Right kidney (tissue), 1 donor: ENCODE results near the gene TMEM30A.

Experiments
- DNase-seq: peaks from one replicate; pipeline ENCODE4 v3.0.0-alpha.2; 2016

TMEM30A gene

GRCh38 chr6:75296811-75297779 lies 12.5 kb upstream of the TMEM30A start:
- no peak for DNase-seq

DNA sequence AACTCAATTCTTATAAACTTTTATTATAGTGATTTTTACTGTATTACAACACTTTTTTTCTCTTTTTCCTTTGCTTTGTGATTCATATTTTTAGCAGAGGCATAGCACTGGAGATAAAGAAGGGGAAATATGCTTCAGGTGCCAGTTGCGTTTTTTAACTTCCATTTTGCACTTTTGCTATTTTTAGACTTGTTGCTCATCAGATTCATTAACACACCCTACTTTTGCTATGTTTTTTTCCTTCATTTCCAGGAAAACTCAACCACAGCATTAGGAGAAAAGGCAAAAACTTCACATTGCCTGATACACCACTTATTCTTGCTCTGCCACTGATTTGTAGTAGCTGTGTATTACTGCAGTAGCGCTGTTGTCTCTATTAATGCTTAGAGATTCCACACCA lies 8.0 kb upstream of the TMEM30A start:
- no peak for DNase-seq

DNA sequence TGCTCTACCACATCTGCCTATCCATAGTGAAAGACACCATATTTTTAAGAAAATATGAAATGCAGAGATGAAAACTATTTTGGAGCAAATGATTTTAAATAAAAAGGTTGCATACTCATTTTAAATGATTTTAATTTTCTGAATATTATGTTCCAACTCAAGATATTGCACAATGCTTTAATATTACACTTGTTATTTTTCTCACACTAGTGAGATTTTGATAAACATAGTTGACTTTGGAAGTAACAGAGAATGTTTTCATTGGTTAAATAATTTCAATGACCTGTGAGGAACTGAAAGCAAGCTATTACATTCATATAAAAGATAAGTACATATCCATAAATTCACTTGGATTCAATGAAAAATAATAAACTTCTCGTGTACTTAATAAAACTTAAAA lies 7.2 kb upstream of the TMEM30A start:
- no peak for DNase-seq

- DNase-seq = no peak
Measured at GRCh38 chr6:75291331-75291730, 6.7 kb upstream of the TMEM30A start.

- no peak for DNase-seq
Measured at GRCh38 chr6:75290136-75290945, 5.7 kb upstream of the TMEM30A start.

GRCh38 chr6:75288023-75288422 lies 3.4 kb upstream of the TMEM30A start:
- DNase-seq = no peak

- no peak for DNase-seq
Measured at GRCh38 chr6:75287424-75287823, 2.8 kb upstream of the TMEM30A start.

DNA sequence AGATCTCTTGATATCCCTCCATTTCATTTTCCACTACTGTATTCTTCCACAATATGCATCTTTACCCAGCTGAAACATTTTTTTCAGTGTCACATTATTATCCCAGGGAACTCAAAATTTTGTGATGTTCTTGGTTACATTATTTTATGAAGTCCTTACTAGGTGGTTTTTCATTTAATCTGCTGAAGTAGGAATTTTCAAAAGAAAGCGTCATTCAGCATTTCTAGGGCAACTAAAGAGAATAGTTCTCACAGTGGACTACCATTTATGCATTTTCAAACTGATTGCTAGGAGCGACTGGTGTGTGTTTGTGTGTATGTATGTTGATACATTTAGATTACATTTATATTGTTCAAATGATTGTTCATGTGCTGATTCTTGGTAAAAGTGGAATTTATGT lies 2.4 kb upstream of the TMEM30A start:
- no peak for DNase-seq

DNA sequence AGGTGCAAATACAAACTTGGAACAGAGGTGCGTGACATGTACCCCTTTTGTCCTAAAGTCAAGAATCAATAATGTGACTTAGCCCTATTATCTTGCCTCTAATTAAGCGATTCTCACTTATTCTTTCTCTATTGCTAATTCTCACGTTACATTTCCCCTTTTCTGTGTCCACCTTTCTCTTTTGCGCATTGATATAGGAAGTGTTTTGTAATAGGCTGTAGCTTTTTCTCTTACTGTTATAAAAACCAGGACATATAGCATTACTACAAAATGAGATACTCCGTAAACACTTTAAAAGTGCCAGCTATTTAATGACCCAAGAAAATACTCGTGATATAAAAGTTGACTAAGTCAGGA lies 669 bp upstream of the TMEM30A start:
- no peak for DNase-seq

GRCh38 chr6:75283907-75284631 lies 523 bp downstream of the TMEM30A start:
- DNase-seq = no peak

- no peak for DNase-seq
Measured at GRCh38 chr6:75282706-75283105, 1.9 kb downstream of the TMEM30A start.

DNA sequence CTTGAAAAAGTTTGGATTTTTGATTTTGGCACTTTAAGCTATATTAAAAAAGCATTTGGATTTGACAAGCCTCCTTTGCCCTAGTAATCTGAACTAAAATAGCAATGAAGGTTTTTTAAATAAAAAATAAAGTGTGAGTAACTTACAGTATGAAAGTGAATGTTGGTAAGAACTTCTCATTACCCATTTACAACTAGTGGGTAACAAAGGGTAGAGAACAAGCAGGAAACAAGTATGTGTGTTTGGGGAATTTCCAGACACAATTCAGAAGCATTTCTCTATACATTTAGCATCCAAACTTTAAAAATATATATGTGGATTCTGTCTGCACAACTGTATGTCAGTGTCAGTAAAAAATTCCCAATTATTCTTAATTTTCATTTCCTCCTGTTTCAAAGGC lies 2.9 kb downstream of the TMEM30A start:
- no peak for DNase-seq

DNA sequence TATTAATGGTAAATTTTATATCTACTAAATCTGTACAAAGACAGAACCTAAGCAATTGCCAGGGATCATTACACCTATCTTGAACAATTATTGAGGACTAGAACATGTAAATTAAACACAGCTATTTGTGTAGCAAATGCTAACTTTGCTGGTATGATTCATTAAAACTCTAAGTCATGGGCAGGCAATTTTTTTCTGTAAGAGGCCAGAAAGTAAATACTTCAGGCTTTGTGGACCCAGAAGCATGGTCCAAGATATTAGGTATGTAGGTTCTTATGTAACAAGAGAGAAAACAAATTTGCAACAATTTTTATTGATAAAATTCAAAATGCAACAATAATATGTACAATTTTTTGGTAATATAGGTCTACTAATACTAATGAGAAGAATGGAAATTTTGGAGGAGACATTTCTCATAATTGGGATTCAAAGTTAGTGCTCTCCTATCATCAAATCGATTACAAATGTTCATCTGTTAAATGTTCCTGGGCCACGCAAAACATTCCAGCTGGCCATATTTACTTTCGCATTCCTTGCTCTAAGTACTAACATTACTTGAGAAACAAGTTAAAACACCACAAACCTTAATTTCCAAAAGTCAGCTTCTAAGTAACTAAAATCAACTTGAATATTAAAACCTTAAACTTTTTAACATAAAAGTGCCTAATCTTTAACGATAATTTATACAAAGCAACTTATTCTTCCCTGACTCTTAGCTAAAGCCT lies 4.3 kb downstream of the TMEM30A start:
- DNase-seq = no peak

DNA sequence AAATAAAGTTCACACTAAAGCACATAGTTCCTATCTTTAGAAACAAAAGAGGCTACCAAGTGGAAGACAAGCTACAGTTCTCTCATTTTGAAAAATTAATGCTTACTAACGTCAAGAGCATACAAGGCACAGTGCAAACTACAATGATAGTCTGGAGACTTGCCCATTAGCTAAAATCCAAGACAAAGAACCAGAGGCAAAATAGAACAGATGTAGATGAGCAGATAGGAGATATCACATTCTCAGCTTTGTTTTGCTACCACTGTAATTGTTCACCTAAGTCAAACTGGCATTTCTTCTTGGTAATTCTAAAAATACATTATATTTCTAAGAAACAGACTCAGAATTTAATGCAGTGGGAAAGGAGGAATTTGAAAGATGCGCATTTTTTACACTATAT lies 5.2 kb downstream of the TMEM30A start:
- DNase-seq = no peak

DNA sequence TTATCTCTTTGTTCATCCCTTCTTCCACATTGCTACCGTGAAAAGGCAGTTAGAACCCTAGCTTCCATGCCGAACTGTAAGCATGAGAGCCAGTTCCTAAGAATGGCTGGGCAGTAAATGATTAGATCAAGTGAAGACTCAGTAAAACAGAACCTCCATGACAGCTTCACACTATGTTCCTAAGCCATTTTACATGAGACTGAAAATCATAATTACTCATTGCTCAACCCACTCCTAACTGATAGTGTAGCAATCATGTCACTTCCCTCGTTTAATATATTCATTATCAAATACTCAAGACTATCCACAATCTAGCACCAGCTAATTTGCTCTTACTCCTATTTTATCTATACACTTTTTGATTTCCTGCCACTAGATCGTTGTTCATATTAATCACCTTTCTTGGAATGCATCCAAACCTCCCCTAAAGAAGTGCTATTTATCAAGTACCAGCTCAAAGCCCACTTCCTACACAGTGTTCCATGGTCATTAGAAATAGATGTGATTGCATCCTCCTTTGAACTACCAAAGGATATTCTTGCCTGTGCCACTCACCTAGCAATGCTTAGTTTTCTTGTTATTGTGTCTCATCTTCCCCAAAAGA lies 6.0 kb downstream of the TMEM30A start:
- DNase-seq = no peak

- no peak for DNase-seq
Measured at GRCh38 chr6:75275067-75275466, 9.5 kb downstream of the TMEM30A start.

- no peak for DNase-seq
Measured at GRCh38 chr6:75273009-75273408, 11.6 kb downstream of the TMEM30A start.

GRCh38 chr6:75272145-75272840 lies 12.3 kb downstream of the TMEM30A start:
- DNase-seq = no peak

- DNase-seq = no peak
Measured at GRCh38 chr6:75268988-75269354, 15.6 kb downstream of the TMEM30A start.

DNA sequence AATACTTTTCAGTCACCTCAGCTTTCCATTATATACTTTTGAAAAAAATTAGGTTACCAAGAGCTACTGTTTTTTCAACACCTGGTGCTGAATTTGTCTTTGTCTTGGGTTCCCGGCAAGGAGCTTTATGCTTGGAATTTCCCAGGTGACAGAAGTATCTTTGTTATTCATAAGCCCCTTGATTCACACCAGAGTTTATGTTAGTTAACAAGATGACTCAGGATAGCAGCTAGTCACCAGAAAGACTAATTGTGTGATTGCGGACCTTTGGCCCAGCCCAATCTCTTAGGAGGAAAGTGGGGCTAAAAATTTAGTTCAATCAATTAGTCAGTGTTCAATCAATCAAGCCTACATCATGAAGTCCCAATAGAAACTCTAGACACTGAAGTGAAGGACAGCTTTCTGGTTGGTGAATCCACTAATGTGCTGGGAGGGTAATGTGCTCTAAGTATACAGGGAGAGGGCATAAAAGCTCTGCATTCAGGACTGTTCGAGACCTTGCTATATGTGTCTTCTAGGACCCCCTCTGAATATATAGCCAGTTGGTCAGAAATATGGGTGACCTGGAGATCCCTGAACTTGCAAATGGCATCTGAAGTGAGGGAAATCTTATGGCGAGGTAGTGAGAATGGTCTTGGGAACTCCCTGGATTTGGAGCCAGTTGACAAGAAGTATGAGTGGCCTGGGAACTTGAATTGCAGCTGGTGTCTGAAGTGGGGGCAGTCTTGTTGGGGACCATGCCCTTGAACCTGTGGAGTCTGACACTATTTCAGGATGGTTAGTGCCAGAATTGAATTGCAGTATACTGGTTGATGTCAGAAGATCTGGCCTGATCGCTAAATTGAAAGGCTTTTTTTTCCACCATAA lies 16.2 kb downstream of the TMEM30A start:
- no peak for DNase-seq
